Endothelial cell (in vitro differentiated cells): ENCODE data around the gene FBRSL1. TPM values are rescaled to one million over a fixed set of nuclear protein-coding genes. Genes with fewer than 3 reads are reported as not detected.

Source experiments
- DNase-seq: peaks from one replicate; pipeline ENCODE4 v3.0.0; 2021; ENCODE audit warnings: low spot score
- H3K27ac Mint-ChIP-seq: one replicate; pipeline ENCODE4 v1.8.0; 2021; ENCODE audit warnings: mixed read lengths, inconsistent platforms; ENCODE audit not compliant: unreplicated experiment
- H3K27me3 Mint-ChIP-seq: one replicate; pipeline ENCODE4 v1.8.0; 2021; ENCODE audit warnings: mild to moderate bottlenecking, moderate library complexity, mixed read lengths, inconsistent platforms; ENCODE audit not compliant: unreplicated experiment
- H3K36me3 Mint-ChIP-seq: one replicate; pipeline ENCODE4 v1.8.0; 2021; ENCODE audit warnings: mild to moderate bottlenecking, low read depth, mixed read lengths, inconsistent platforms; ENCODE audit not compliant: unreplicated experiment
- H3K4me1 Mint-ChIP-seq: one replicate; pipeline ENCODE4 v1.8.0; 2021; ENCODE audit warnings: mild to moderate bottlenecking, mixed read lengths, inconsistent platforms; ENCODE audit not compliant: unreplicated experiment
- H3K4me3 Mint-ChIP-seq: one replicate; pipeline ENCODE4 v1.8.0; 2021; ENCODE audit warnings: mild to moderate bottlenecking, mixed read lengths, inconsistent platforms; ENCODE audit not compliant: unreplicated experiment
- H3K9me3 Mint-ChIP-seq: one replicate; pipeline ENCODE4 v1.8.0; 2021; ENCODE audit warnings: mixed read lengths, inconsistent platforms; ENCODE audit not compliant: unreplicated experiment
- CTCF ChIP-seq: fragments of 200-600 bp; sonication (generic); IDR thresholded peaks from one replicate; pipeline ENCODE4 v1.5.0; 2021; ENCODE audit warnings: antibody characterized with exemption; ENCODE audit not compliant: unreplicated experiment
- total RNA-seq: library from RNA; stranded (reverse); fragmentation: NEBNext Ultra II Directional; extraction: Animal tissue kit (Norgen Biotek cat#: 25700); gene quantifications from one replicate; pipeline ENCODE4 v1.2.1, GENCODE V29; 2021; ENCODE audit not compliant: unreplicated experiment

Gene FBRSL1
- total RNA-seq, 1 donor from 2014 or later, result 38.4 TPM

GRCh38 chr12:132510746-132511477 is 21.0 kb downstream of the FBRSL1 start:
- Mint-ChIP-seq H3K4me3 (no peak overlapping the region), H3K9me3 (no peaks in the 10 kb centered on the region), H3K27me3 (peaks cover 11% of the 10 kb centered on the region), H3K36me3 (no peaks in the 10 kb centered on the region), H3K27ac (no peak overlapping the region), H3K4me1 (peaks cover 5% of the 10 kb centered on the region)
- no peak for DNase-seq
- no peak for TF ChIP-seq CTCF

GRCh38 chr12:132511516-132512196 is 21.7 kb downstream of the FBRSL1 start:
- no peak overlapping the region for H3K27ac Mint-ChIP-seq
- no peak for DNase-seq
- no peak for TF ChIP-seq CTCF
- H3K27me3 Mint-ChIP-seq, result peaks cover 15% of the 10 kb centered on the region
- no peaks in the 10 kb centered on the region for H3K4me1 Mint-ChIP-seq
- no peak overlapping the region for H3K4me3 Mint-ChIP-seq
- H3K36me3 Mint-ChIP-seq, result no peaks in the 10 kb centered on the region
- H3K9me3 Mint-ChIP-seq, result no peaks in the 10 kb centered on the region

- no peak for TF ChIP-seq CTCF
- Mint-ChIP-seq H3K36me3 (no peaks in the 10 kb centered on the region), H3K4me1 (no peaks in the 10 kb centered on the region), H3K9me3 (no peaks in the 10 kb centered on the region), H3K4me3 (no peak overlapping the region), H3K27me3 (peaks cover 17% of the 10 kb centered on the region), H3K27ac (no peak overlapping the region)
- DNase-seq, result no peak
These were observed 22.5 kb downstream of the FBRSL1 start for GRCh38 chr12:132512197-132513069.

GRCh38 chr12:132513070-132513398 is 23.1 kb downstream of the FBRSL1 start:
- no peak for DNase-seq
- no peak overlapping the region for H3K27ac Mint-ChIP-seq
- no peak for TF ChIP-seq CTCF
- peaks cover under 1% of the 10 kb centered on the region for H3K9me3 Mint-ChIP-seq
- no peak overlapping the region for H3K4me3 Mint-ChIP-seq
- H3K36me3 Mint-ChIP-seq, result peaks cover 1% of the 10 kb centered on the region
- peaks cover 19% of the 10 kb centered on the region for H3K27me3 Mint-ChIP-seq
- H3K4me1 Mint-ChIP-seq, result no peaks in the 10 kb centered on the region
